CD4-positive, CD25-positive, alpha-beta regulatory T cell (primary cell): ENCODE measurements around the gene P2RX2. TPM values are rescaled to one million over a fixed set of nuclear protein-coding genes. Genes with fewer than 3 reads are reported as not detected.
A peak's percentile ranks its signal among the peaks of the same experiment; 100 is the strongest.

Experiments used
- ATAC-seq, 2 donors: fragments of 150-1000 bp; cut with Tn5 transposase; one replicate each; pipeline ENCODE4 v1.10.0; 2021; ENCODE audit warnings: low read depth in 2 of 2, moderate number of reproducible peaks in 2 of 2, moderate library complexity in 1 of 2
- DNase-seq, 3 donors: peaks; one replicate each; pipeline versions ENCODE4 v3.0.0 to v3.0.0-alpha.2; 2012 to 2022; ENCODE audit warnings: mixed read lengths in 1 of 3
- H3K27ac ChIP-seq: one replicate; pipeline ENCODE4 v1.7.0; 2013; ENCODE audit warnings: mild to moderate bottlenecking, low read length; ENCODE audit not compliant: insufficient read depth, poor library complexity, severe bottlenecking
- H3K27me3 ChIP-seq: one replicate; pipeline ENCODE4 v1.7.0; 2013; ENCODE audit warnings: low read length; ENCODE audit not compliant: control insufficient read depth, insufficient read depth
- H3K36me3 ChIP-seq: one replicate; pipeline ENCODE4 v1.7.0; 2013; ENCODE audit warnings: mild to moderate bottlenecking, low read length, moderate library complexity; ENCODE audit not compliant: control insufficient read depth, insufficient read depth
- H3K4me1 ChIP-seq: 2 replicates; pipeline ENCODE4 v1.7.0; 2013; ENCODE audit warnings: mild to moderate bottlenecking, low read length; ENCODE audit not compliant: insufficient read depth, control insufficient read depth, poor library complexity, severe bottlenecking
- H3K4me3 ChIP-seq: one replicate; pipeline ENCODE4 v1.7.0; 2013; ENCODE audit warnings: low read depth, mild to moderate bottlenecking, low read length, moderate library complexity
- H3K9me3 ChIP-seq, 2 experiments: 1 replicate in 1 of 2; 2 replicates in 1 of 2; pipeline ENCODE4 v1.7.0; 2013; ENCODE audit warnings: low read length in 2 of 2, mild to moderate bottlenecking in 1 of 2, moderate library complexity in 1 of 2; ENCODE audit not compliant: control insufficient read depth in 2 of 2
- H3K27ac Mint-ChIP-seq, 3 donors: one replicate each; pipeline ENCODE4 v1.8.0; 2020 to 2022; ENCODE audit warnings: mild to moderate bottlenecking in 3 of 3, mixed read lengths in 3 of 3, moderate library complexity in 2 of 3
- H3K27me3 Mint-ChIP-seq: one replicate; pipeline ENCODE4 v1.8.0; 2022; ENCODE audit warnings: mild to moderate bottlenecking, mixed read lengths
- H3K36me3 Mint-ChIP-seq: one replicate; pipeline ENCODE4 v1.8.0; 2020; ENCODE audit warnings: mixed read lengths
- H3K4me1 Mint-ChIP-seq, 4 donors: one replicate each; pipeline ENCODE4 v1.8.0; 2020 to 2022; ENCODE audit warnings: mixed read lengths in 4 of 4, mild to moderate bottlenecking in 1 of 4
- H3K4me3 Mint-ChIP-seq, 4 donors: one replicate each; pipeline ENCODE4 v1.8.0; 2020 to 2022; ENCODE audit warnings: mild to moderate bottlenecking in 4 of 4, mixed read lengths in 4 of 4, moderate library complexity in 3 of 4
- H3K9me3 Mint-ChIP-seq, 7 donors: one replicate each; pipeline ENCODE4 v1.8.0; 2020 to 2022; ENCODE audit warnings: mixed read lengths in 7 of 7, mild to moderate bottlenecking in 3 of 7, moderate library complexity in 2 of 7
- polyA plus RNA-seq, 4 donors: library from polyadenylated mRNA; unstranded; fragments of 300-500 nt; fragmentation: Illumina TruSeq; gene quantifications; one replicate each; pipeline ENCODE4 v1.2.3, GENCODE V29; 2021
- total RNA-seq: library from RNA; stranded (reverse); gene quantifications from one replicate; pipeline ENCODE4 v1.2.3, GENCODE V29; 2022

Gene P2RX2
- total and polyA plus RNA-seq, 5 donors from 2014 or later = not detected

- H3K4me3 ChIP-seq = no peak overlapping the region
- H3K9me3 ChIP-seq = no peaks in the 10 kb centered on the region
- H3K36me3 ChIP-seq = peaks cover 52% of the 10 kb centered on the region
- no peaks in the 10 kb centered on the region for H3K4me1 Mint-ChIP-seq
- no peak overlapping the region for H3K27ac ChIP-seq
- ATAC-seq (no peak), DNase-seq (no peak)
- H3K4me3 Mint-ChIP-seq = no peak overlapping the region
- H3K36me3 Mint-ChIP-seq = peaks cover 38% of the 10 kb centered on the region
- H3K27me3 Mint-ChIP-seq = no peaks in the 10 kb centered on the region
- no peaks in the 10 kb centered on the region for H3K9me3 Mint-ChIP-seq
- H3K27me3 ChIP-seq = no peaks in the 10 kb centered on the region
- no peaks in the 10 kb centered on the region for H3K4me1 ChIP-seq
- H3K27ac Mint-ChIP-seq = no peak overlapping the region
Observed at GRCh38 chr12:132651444-132652100, 33.0 kb downstream of the P2RX2 start.

- DNase-seq (no peak), ATAC-seq (no peak)
- Histone ChIP-seq H3K4me3 (no peak overlapping the region), H3K27me3 (no peaks in the 10 kb centered on the region), H3K9me3 (no peaks in the 10 kb centered on the region), H3K4me1 (no peaks in the 10 kb centered on the region), H3K36me3 (peaks cover 57% of the 10 kb centered on the region), H3K27ac (no peak overlapping the region)
- Mint-ChIP-seq H3K9me3 (no peaks in the 10 kb centered on the region), H3K36me3 (peaks cover 41% of the 10 kb centered on the region), H3K27me3 (no peaks in the 10 kb centered on the region), H3K4me1 (no peaks in the 10 kb centered on the region), H3K4me3 (no peak overlapping the region), H3K27ac (peak overlapping the region in 1 of 3 donors; percentile 30)
Observed at GRCh38 chr12:132653567-132654290, 35.2 kb downstream of the P2RX2 start.

GRCh38 chr12:132657004-132657727 lies 38.6 kb downstream of the P2RX2 start:
- Mint-ChIP-seq H3K27ac (no peak overlapping the region), H3K4me3 (no peak overlapping the region), H3K4me1 (peaks cover 0 to 5% (median 3%) of the 10 kb centered on the region in 4 donors), H3K36me3 (peaks cover 53% of the 10 kb centered on the region), H3K27me3 (no peaks in the 10 kb centered on the region), H3K9me3 (no peaks in the 10 kb centered on the region)
- H3K4me1 ChIP-seq = no peaks in the 10 kb centered on the region
- H3K36me3 ChIP-seq = peaks cover 78% of the 10 kb centered on the region
- H3K4me3 ChIP-seq = no peak overlapping the region
- H3K27me3 ChIP-seq = no peaks in the 10 kb centered on the region
- ATAC-seq (no peak), DNase-seq (no peak)
- H3K9me3 ChIP-seq = no peaks in the 10 kb centered on the region
- H3K27ac ChIP-seq = no peak overlapping the region

GRCh38 chr12:132658149-132658894 lies 39.7 kb downstream of the P2RX2 start:
- H3K27ac ChIP-seq = no peak overlapping the region
- peaks cover 0 to 11% (median 6%) of the 10 kb centered on the region in 4 donors for H3K4me1 Mint-ChIP-seq
- DNase-seq (no peak), ATAC-seq (no peak)
- H3K36me3 ChIP-seq = peaks cover 83% of the 10 kb centered on the region
- no peak overlapping the region for H3K4me3 Mint-ChIP-seq
- H3K36me3 Mint-ChIP-seq = peaks cover 56% of the 10 kb centered on the region
- no peaks in the 10 kb centered on the region for H3K9me3 Mint-ChIP-seq
- H3K4me3 ChIP-seq = no peak overlapping the region
- H3K27me3 ChIP-seq = no peaks in the 10 kb centered on the region
- H3K27ac Mint-ChIP-seq = no peak overlapping the region
- no peaks in the 10 kb centered on the region for H3K4me1 ChIP-seq
- no peaks in the 10 kb centered on the region for H3K27me3 Mint-ChIP-seq
- H3K9me3 ChIP-seq = no peaks in the 10 kb centered on the region

GRCh38 chr12:132659146-132659545 lies 40.6 kb downstream of the P2RX2 start:
- no peak overlapping the region for H3K27ac ChIP-seq
- no peaks in the 10 kb centered on the region for H3K9me3 ChIP-seq
- no peaks in the 10 kb centered on the region for H3K4me1 ChIP-seq
- peaks cover 83% of the 10 kb centered on the region for H3K36me3 ChIP-seq
- H3K36me3 Mint-ChIP-seq = peaks cover 50% of the 10 kb centered on the region
- ATAC-seq = no peak
- peak overlapping the region in 1 of 3 donors; percentile 32 for H3K27ac Mint-ChIP-seq
- H3K4me3 ChIP-seq = no peak overlapping the region
- H3K27me3 Mint-ChIP-seq = no peaks in the 10 kb centered on the region
- no peak for DNase-seq
- H3K9me3 Mint-ChIP-seq = no peaks in the 10 kb centered on the region
- H3K4me3 Mint-ChIP-seq = no peak overlapping the region
- H3K27me3 ChIP-seq = no peaks in the 10 kb centered on the region
- H3K4me1 Mint-ChIP-seq = peaks cover 0 to 11% (median 7%) of the 10 kb centered on the region in 4 donors

GRCh38 chr12:132660052-132660451 lies 41.5 kb downstream of the P2RX2 start:
- H3K36me3 Mint-ChIP-seq = peaks cover 45% of the 10 kb centered on the region
- Histone ChIP-seq H3K9me3 (no peaks in the 10 kb centered on the region), H3K36me3 (peaks cover 82% of the 10 kb centered on the region), H3K4me3 (no peak overlapping the region), H3K27ac (no peak overlapping the region), H3K4me1 (no peaks in the 10 kb centered on the region), H3K27me3 (no peaks in the 10 kb centered on the region)
- peak in 1 of 3 donors; percentile 34 for DNase-seq
- no peak for ATAC-seq
- H3K27ac Mint-ChIP-seq = no peak overlapping the region
- H3K27me3 Mint-ChIP-seq = no peaks in the 10 kb centered on the region
- H3K9me3 Mint-ChIP-seq = no peaks in the 10 kb centered on the region
- peaks cover 0 to 11% (median 7%) of the 10 kb centered on the region in 4 donors for H3K4me1 Mint-ChIP-seq
- no peak overlapping the region for H3K4me3 Mint-ChIP-seq

- DNase-seq (no peak), ATAC-seq (no peak)
- no peak overlapping the region for H3K27ac ChIP-seq
- H3K4me1 Mint-ChIP-seq = peaks cover 0 to 11% (median 8%) of the 10 kb centered on the region in 4 donors
- H3K27me3 Mint-ChIP-seq = no peaks in the 10 kb centered on the region
- H3K27me3 ChIP-seq = no peaks in the 10 kb centered on the region
- H3K27ac Mint-ChIP-seq = peak overlapping the region in 2 of 3 donors; percentile 29 to 52
- no peak overlapping the region for H3K4me3 Mint-ChIP-seq
- H3K9me3 ChIP-seq = no peaks in the 10 kb centered on the region
- no peaks in the 10 kb centered on the region for H3K4me1 ChIP-seq
- H3K9me3 Mint-ChIP-seq = no peaks in the 10 kb centered on the region
- no peak overlapping the region for H3K4me3 ChIP-seq
- H3K36me3 Mint-ChIP-seq = peaks cover 51% of the 10 kb centered on the region
- peaks cover 87% of the 10 kb centered on the region for H3K36me3 ChIP-seq
Observed at GRCh38 chr12:132660996-132661395, 42.4 kb downstream of the P2RX2 start.
